ENCODE measurements around the gene MEA1. TPM values are rescaled to one million over a fixed set of nuclear protein-coding genes. Genes with fewer than 3 reads are reported as not detected.

The MEA1 gene
- total and polyA plus RNA-seq, 10 of the 15 experiments (the other 5 are each of a cell fraction or from before 2014, with no cell fraction given): 59.1 to 148 (median 96.4) TPM

DNA sequence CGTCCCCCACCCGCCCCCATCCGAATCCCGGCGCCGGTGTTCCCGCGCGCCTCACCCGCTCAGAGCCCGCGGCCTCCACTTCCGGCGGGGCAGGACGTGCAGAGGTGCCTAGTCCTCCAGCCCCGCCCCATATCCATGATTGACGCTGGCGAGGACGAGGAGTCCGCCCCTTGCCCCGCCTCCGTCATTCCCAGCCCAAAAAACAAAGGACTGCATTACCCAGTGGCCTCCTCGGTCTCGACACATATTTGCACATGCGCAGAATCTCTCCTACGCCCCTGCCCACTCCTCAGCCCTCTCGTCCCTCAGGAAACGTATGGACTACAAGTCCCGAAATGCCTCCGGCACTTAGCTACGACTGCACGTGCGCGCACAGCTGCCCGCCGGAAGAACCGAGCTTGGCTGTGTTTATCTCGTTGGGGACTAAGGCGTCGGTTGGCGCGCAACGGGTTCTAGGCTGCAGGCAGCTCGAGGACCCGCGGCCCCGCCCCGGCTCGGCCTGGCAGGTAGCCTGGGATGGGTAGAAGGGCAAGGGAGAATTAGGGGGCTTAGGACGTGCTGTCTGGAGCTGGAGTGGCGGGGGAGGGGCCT lies at the start of gene MEA1, which contains the start of gene KLHDC3 (continued):
- TF ChIP-seq, protein P1, sequence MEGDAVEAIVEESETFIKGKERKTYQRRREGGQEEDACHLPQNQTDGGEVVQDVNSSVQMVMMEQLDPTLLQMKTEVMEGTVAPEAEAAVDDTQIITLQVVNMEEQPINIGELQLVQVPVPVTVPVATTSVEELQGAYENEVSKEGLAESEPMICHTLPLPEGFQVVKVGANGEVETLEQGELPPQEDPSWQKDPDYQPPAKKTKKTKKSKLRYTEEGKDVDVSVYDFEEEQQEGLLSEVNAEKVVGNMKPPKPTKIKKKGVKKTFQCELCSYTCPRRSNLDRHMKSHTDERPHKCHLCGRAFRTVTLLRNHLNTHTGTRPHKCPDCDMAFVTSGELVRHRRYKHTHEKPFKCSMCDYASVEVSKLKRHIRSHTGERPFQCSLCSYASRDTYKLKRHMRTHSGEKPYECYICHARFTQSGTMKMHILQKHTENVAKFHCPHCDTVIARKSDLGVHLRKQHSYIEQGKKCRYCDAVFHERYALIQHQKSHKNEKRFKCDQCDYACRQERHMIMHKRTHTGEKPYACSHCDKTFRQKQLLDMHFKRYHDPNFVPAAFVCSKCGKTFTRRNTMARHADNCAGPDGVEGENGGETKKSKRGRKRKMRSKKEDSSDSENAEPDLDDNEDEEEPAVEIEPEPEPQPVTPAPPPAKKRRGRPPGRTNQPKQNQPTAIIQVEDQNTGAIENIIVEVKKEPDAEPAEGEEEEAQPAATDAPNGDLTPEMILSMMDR (IDR thresholded peaks at IDR 0.05 in 2 of 3, conservative IDR thresholded peaks at IDR 0.05 in 1 of 3; ENCODE audit: control insufficient read depth in 2 of 3, extremely low read depth in 1 of 3, insufficient read depth in 1 of 3, low read depth in 3 of 3, low read length in 3 of 3): no peak
- TF ChIP-seq RELA (IDR thresholded peaks at IDR 0.05; ENCODE audit: borderline replicate concordance, partially characterized antibody) (no peak), POLR2A (IDR thresholded peaks at IDR 0.05; ENCODE audit: low read depth, low read length) (peak; percentile 82), IRF4 (IDR thresholded peaks at IDR 0.05; ENCODE audit: low read depth, low read length) (no peak), YY1 (IDR thresholded peaks at IDR 0.05; ENCODE audit: low read depth, low read length) (0 out of 2 replicates have a peak, but pooled peaks have one; percentile 49), POLR2AphosphoS5 (IDR thresholded peaks at IDR 0.05; ENCODE audit: low read length) (no peak), EP300 (IDR thresholded peaks at IDR 0.05; ENCODE audit: borderline replicate concordance in 1 of 2, control insufficient read depth in 1 of 2, low read depth in 2 of 2, low read length in 2 of 2) (no peak), RUNX3 (IDR thresholded peaks at IDR 0.05; ENCODE audit: low read length) (no peak), IKZF1 (conservative IDR thresholded peaks at IDR 0.05) (peak; percentile 96), TBL1XR1 (IDR thresholded peaks at IDR 0.05; ENCODE audit: low read depth, low read length) (no peak), TARDBP (IDR thresholded peaks at IDR 0.05; ENCODE audit: borderline replicate concordance) (peak; percentile 46; the same call in 1 of the 2 replicates), NR2F1 (conservative IDR thresholded peaks at IDR 0.05) (no peak), RFX5 (IDR thresholded peaks at IDR 0.05; ENCODE audit: low read depth, low read length) (no peak), KAT2A (conservative IDR thresholded peaks at IDR 0.05; ENCODE audit: control insufficient read depth, low read depth, low read length) (no peak), PML (IDR thresholded peaks at IDR 0.05; ENCODE audit: low read length) (no peak), HDAC6 (IDR thresholded peaks at IDR 0.05; ENCODE audit: unreplicated experiment) (no peak)
- TF ChIP-seq, protein P2, sequence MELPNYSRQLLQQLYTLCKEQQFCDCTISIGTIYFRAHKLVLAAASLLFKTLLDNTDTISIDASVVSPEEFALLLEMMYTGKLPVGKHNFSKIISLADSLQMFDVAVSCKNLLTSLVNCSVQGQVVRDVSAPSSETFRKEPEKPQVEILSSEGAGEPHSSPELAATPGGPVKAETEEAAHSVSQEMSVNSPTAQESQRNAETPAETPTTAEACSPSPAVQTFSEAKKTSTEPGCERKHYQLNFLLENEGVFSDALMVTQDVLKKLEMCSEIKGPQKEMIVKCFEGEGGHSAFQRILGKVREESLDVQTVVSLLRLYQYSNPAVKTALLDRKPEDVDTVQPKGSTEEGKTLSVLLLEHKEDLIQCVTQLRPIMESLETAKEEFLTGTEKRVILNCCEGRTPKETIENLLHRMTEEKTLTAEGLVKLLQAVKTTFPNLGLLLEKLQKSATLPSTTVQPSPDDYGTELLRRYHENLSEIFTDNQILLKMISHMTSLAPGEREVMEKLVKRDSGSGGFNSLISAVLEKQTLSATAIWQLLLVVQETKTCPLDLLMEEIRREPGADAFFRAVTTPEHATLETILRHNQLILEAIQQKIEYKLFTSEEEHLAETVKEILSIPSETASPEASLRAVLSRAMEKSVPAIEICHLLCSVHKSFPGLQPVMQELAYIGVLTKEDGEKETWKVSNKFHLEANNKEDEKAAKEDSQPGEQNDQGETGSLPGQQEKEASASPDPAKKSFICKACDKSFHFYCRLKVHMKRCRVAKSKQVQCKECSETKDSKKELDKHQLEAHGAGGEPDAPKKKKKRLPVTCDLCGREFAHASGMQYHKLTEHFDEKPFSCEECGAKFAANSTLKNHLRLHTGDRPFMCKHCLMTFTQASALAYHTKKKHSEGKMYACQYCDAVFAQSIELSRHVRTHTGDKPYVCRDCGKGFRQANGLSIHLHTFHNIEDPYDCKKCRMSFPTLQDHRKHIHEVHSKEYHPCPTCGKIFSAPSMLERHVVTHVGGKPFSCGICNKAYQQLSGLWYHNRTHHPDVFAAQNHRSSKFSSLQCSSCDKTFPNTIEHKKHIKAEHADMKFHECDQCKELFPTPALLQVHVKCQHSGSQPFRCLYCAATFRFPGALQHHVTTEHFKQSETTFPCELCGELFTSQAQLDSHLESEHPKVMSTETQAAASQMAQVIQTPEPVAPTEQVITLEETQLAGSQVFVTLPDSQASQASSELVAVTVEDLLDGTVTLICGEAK (IDR thresholded peaks at IDR 0.05; ENCODE audit: borderline replicate concordance): peak; percentile 80
- TF ChIP-seq, protein P3, sequence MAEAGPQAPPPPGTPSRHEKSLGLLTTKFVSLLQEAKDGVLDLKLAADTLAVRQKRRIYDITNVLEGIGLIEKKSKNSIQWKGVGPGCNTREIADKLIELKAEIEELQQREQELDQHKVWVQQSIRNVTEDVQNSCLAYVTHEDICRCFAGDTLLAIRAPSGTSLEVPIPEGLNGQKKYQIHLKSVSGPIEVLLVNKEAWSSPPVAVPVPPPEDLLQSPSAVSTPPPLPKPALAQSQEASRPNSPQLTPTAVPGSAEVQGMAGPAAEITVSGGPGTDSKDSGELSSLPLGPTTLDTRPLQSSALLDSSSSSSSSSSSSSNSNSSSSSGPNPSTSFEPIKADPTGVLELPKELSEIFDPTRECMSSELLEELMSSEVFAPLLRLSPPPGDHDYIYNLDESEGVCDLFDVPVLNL (IDR thresholded peaks at IDR 0.05; ENCODE audit: low read depth, low read length): no peak
- TF ChIP-seq, protein P4, sequence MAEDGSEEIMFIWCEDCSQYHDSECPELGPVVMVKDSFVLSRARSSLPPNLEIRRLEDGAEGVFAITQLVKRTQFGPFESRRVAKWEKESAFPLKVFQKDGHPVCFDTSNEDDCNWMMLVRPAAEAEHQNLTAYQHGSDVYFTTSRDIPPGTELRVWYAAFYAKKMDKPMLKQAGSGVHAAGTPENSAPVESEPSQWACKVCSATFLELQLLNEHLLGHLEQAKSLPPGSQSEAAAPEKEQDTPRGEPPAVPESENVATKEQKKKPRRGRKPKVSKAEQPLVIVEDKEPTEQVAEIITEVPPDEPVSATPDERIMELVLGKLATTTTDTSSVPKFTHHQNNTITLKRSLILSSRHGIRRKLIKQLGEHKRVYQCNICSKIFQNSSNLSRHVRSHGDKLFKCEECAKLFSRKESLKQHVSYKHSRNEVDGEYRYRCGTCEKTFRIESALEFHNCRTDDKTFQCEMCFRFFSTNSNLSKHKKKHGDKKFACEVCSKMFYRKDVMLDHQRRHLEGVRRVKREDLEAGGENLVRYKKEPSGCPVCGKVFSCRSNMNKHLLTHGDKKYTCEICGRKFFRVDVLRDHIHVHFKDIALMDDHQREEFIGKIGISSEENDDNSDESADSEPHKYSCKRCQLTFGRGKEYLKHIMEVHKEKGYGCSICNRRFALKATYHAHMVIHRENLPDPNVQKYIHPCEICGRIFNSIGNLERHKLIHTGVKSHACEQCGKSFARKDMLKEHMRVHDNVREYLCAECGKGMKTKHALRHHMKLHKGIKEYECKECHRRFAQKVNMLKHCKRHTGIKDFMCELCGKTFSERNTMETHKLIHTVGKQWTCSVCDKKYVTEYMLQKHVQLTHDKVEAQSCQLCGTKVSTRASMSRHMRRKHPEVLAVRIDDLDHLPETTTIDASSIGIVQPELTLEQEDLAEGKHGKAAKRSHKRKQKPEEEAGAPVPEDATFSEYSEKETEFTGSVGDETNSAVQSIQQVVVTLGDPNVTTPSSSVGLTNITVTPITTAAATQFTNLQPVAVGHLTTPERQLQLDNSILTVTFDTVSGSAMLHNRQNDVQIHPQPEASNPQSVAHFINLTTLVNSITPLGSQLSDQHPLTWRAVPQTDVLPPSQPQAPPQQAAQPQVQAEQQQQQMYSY (CRISPR knock-in tag; IDR thresholded peaks at IDR 0.05): no peak
